ENCODE data around the gene MSH4. TPM values are rescaled to one million over a fixed set of nuclear protein-coding genes. Genes with fewer than 3 reads are reported as not detected.

Gene MSH4
- total RNA-seq, 2 donors from 2014 or later, result 0.13 to 0.46 TPM

GRCh38 chr1:75845576-75845975 is 48.9 kb downstream of the MSH4 start:
- WGBS, 2 experiments (ENCODE audit: insufficient coverage in 1 of 2, insufficient read length in 1 of 2), result 43% methylated on average over 1 of the region's 1 CpG; no CpG with 5 or more reads in 1 of the 2 experiments

GRCh38 chr1:75855010-75855409 is 58.3 kb downstream of the MSH4 start:
- no peaks in the 10 kb centered on the region for H3K27me3 Mint-ChIP-seq (ENCODE audit: insufficient read depth)
- H3K27ac Mint-ChIP-seq, result no peak overlapping the region
- no peak overlapping the region for H3K4me3 Mint-ChIP-seq

More at GRCh38 chr1:75845576-75845975, 48.9 kb downstream of the MSH4 start:
- Histone ChIP-seq H3K27ac (ENCODE audit: low read depth, low read length) (no peak overlapping the region), H3K4me3 (ENCODE audit: low read length) (no peak overlapping the region), H3K4me1 (ENCODE audit: control insufficient read depth, insufficient read depth, low read length) (no peaks in the 10 kb centered on the region), H3K9ac (ENCODE audit: extremely low read depth, low read length, poor library complexity, severe bottlenecking) (no peak overlapping the region), H3K36me3 (ENCODE audit: control insufficient read depth, insufficient read depth, low read length) (no peaks in the 10 kb centered on the region), H3K27me3 (ENCODE audit: control insufficient read depth, insufficient read depth, low read length, poor library complexity, severe bottlenecking) (no peaks in the 10 kb centered on the region), H3K9me3 (ENCODE audit: control insufficient read depth, low read length) (no peaks in the 10 kb centered on the region)
- H3K9me3 Mint-ChIP-seq, result no peaks in the 10 kb centered on the region
- no peak overlapping the region for H3K27ac Mint-ChIP-seq
- DNase-seq, result no peak
- H3K4me1 Mint-ChIP-seq, result peaks cover 5% of the 10 kb centered on the region
- H3K36me3 Mint-ChIP-seq (ENCODE audit: low read depth), result no peaks in the 10 kb centered on the region
- H3K4me3 Mint-ChIP-seq, result no peak overlapping the region
- TF ChIP-seq CTCF (conservative IDR thresholded peaks at IDR 0.05), result no peak
- no peaks in the 10 kb centered on the region for H3K27me3 Mint-ChIP-seq (ENCODE audit: insufficient read depth)

GRCh38 chr1:75855734-75856133 is 59.1 kb downstream of the MSH4 start:
- Histone ChIP-seq H3K9me3 (ENCODE audit: control insufficient read depth, low read length) (no peaks in the 10 kb centered on the region), H3K4me3 (ENCODE audit: low read length) (no peak overlapping the region), H3K9ac (ENCODE audit: extremely low read depth, low read length, poor library complexity, severe bottlenecking) (no peak overlapping the region), H3K36me3 (ENCODE audit: control insufficient read depth, insufficient read depth, low read length) (no peaks in the 10 kb centered on the region), H3K4me1 (ENCODE audit: control insufficient read depth, insufficient read depth, low read length) (no peaks in the 10 kb centered on the region), H3K27me3 (ENCODE audit: control insufficient read depth, insufficient read depth, low read length, poor library complexity, severe bottlenecking) (no peaks in the 10 kb centered on the region), H3K27ac (ENCODE audit: low read depth, low read length) (no peak overlapping the region)
- TF ChIP-seq CTCF (conservative IDR thresholded peaks at IDR 0.05), result no peak
- no peaks in the 10 kb centered on the region for H3K27me3 Mint-ChIP-seq (ENCODE audit: insufficient read depth)
- no peaks in the 10 kb centered on the region for H3K4me1 Mint-ChIP-seq
- H3K4me3 Mint-ChIP-seq, result no peak overlapping the region
- no peaks in the 10 kb centered on the region for H3K36me3 Mint-ChIP-seq (ENCODE audit: low read depth)
- no peak overlapping the region for H3K27ac Mint-ChIP-seq
- H3K9me3 Mint-ChIP-seq, result no peaks in the 10 kb centered on the region
- DNase-seq, result no peak

More at GRCh38 chr1:75855010-75855409, 58.3 kb downstream of the MSH4 start:
- no peak overlapping the region for H3K27ac ChIP-seq (ENCODE audit: low read depth, low read length)
- H3K36me3 ChIP-seq (ENCODE audit: control insufficient read depth, insufficient read depth, low read length), result no peaks in the 10 kb centered on the region
- no peak for TF ChIP-seq CTCF (conservative IDR thresholded peaks at IDR 0.05)
- no peaks in the 10 kb centered on the region for H3K27me3 ChIP-seq (ENCODE audit: control insufficient read depth, insufficient read depth, low read length, poor library complexity, severe bottlenecking)
- no peaks in the 10 kb centered on the region for H3K4me1 ChIP-seq (ENCODE audit: control insufficient read depth, insufficient read depth, low read length)
- Mint-ChIP-seq H3K9me3 (no peaks in the 10 kb centered on the region), H3K4me1 (no peaks in the 10 kb centered on the region), H3K36me3 (ENCODE audit: low read depth) (no peaks in the 10 kb centered on the region)
- WGBS, 2 experiments (ENCODE audit: insufficient coverage in 1 of 2, insufficient read length in 1 of 2), result no CpG with 5 or more reads among the region's 2 CpGs
- no peak overlapping the region for H3K9ac ChIP-seq (ENCODE audit: extremely low read depth, low read length, poor library complexity, severe bottlenecking)
- H3K9me3 ChIP-seq (ENCODE audit: control insufficient read depth, low read length), result no peaks in the 10 kb centered on the region
- no peak for DNase-seq
- H3K4me3 ChIP-seq (ENCODE audit: low read length), result no peak overlapping the region
